Spleen (tissue), 11 donors: Measurements from ENCODE around the gene MYL5. TPM values are rescaled to one million over a fixed set of nuclear protein-coding genes. Genes with fewer than 3 reads are reported as not detected.

Experiments
- DNase-seq: peaks from one replicate; pipeline ENCODE4 v3.0.0-alpha.2; 2020
- H3K27ac ChIP-seq, 8 donors: fragments of 200-600 bp; sonication (generic) in 7 of 8; 1 replicate in 4 of 8; 2 replicates in 4 of 8; pipeline versions ENCODE4 v1.5.0 to v1.8.0; 2016 to 2021; ENCODE audit warnings: inconsistent platforms in 4 of 8, mild to moderate bottlenecking in 4 of 8, moderate library complexity in 1 of 8
- H3K27me3 ChIP-seq, 7 donors: fragments of 200-600 bp; sonication (generic) in 6 of 7; replicated peaks in 1 of 7; 1 replicate in 4 of 7; 2 replicates in 3 of 7; pipeline versions ENCODE4 v1.5.0 to v1.8.0; 2016 to 2021; ENCODE audit warnings: inconsistent platforms in 3 of 7, mild to moderate bottlenecking in 1 of 7
- H3K36me3 ChIP-seq, 6 donors: fragments of 200-600 bp; sonication (generic) in 5 of 6; 1 replicate in 4 of 6; 2 replicates in 2 of 6; pipeline versions ENCODE4 v1.5.0 to v1.8.0; 2016 to 2021; ENCODE audit warnings: inconsistent platforms in 2 of 6
- H3K4me1 ChIP-seq, 6 donors: fragments of 200-600 bp; sonication (generic) in 5 of 6; 1 replicate in 3 of 6; 2 replicates in 3 of 6; pipeline versions ENCODE4 v1.5.0 to v1.8.0; 2016 to 2021; ENCODE audit warnings: inconsistent platforms in 3 of 6
- H3K4me3 ChIP-seq, 8 donors: fragments of 200-600 bp; sonication (generic) in 7 of 8; 1 replicate in 4 of 8; 2 replicates in 4 of 8; pipeline versions ENCODE4 v1.5.0 to v1.8.0; 2016 to 2021; ENCODE audit warnings: inconsistent platforms in 4 of 8, mild to moderate bottlenecking in 4 of 8, moderate library complexity in 2 of 8
- H3K9me3 ChIP-seq, 8 donors: fragments of 200-600 bp; sonication (generic) in 7 of 8; 1 replicate in 4 of 8; 2 replicates in 4 of 8; pipeline versions ENCODE4 v1.5.0 to v1.8.0; 2016 to 2021; ENCODE audit warnings: inconsistent platforms in 4 of 8
- POLR2A ChIP-seq, 3 donors: fragments of 450-650 bp; IDR thresholded peaks; one replicate each; pipeline ENCODE4 v1.5.1; 2017; ENCODE audit warnings: antibody characterized with exemption in 3 of 3, mild to moderate bottlenecking in 1 of 3
- POLR2AphosphoS5 ChIP-seq, 3 donors: sonication (generic); formaldehyde crosslinking; IDR thresholded peaks; one replicate each; pipeline ENCODE4 v1.5.1; 2017; ENCODE audit warnings: antibody characterized with exemption in 3 of 3
- WGBS, 5 donors: extraction: QIAGEN DNeasy Blood & Tissue Kit in 3 of 5; methylation state at CpG; one replicate each; pipeline versions ENCODE4 v1.1.5 to v1.1.7; 2013 to 2018; 5-methylcytosine and 5-hydroxymethylcytosine counted together
- intact Hi-C: fragments of 100-400 bp; cut with DNase I; formaldehyde crosslinking; loops from one replicate; pipeline ENCODE4 v1.15.0; 2023; ENCODE audit warnings: low total_unique reads
- polyA plus RNA-seq, 3 donors: library from polyadenylated mRNA; stranded (reverse); fragments of 200-250 nt; gene quantifications; one replicate each; pipeline ENCODE4 v1.2.1, GENCODE V29; 2013
- total RNA-seq, 7 donors: library from RNA; depleted of rRNA in 3 of 7; stranded (reverse); fragments of >200 nt in 3 of 7; fragmentation: NEBNext Ultra II Directional in 4 of 7; extraction: Animal tissue kit (Norgen Biotek cat#: 25700) in 4 of 7; gene quantifications; one replicate each; pipeline versions ENCODE4 v1.1.0 to v1.2.1, GENCODE V29; 2016 to 2021
- TF ChIP-seq, protein P1 (sequence below), 11 experiments: fragments of 200-600 bp in 7 of 11; fragments of 450-650 bp in 4 of 11; sonication (generic) in 4 of 11; IDR thresholded peaks in 8 of 11; conservative IDR thresholded peaks in 3 of 11; 1 replicate in 7 of 11; 2 replicates in 4 of 11; pipeline versions ENCODE4 v1.4.0 to v1.8.0; 2016 to 2021; ENCODE audit warnings: antibody characterized with exemption in 11 of 11, inconsistent platforms in 4 of 11, mild to moderate bottlenecking in 1 of 11
- donor health status: healthy with polysubstance abuse.
- donor health status: DM: no; HTN: no; CAD: no; lungs with moderate emphysema.
- donor health status: DM: no; HTN: no; CAD: no.
- donor health status: Bipolar disorder and iron deficiency.
- donor health status: healthy.
- donor health status: DM: no; HTN: no; CAD: no.
- donor health status: DM: yes; HTN: yes; CAD: no.

MYL5 gene
- total and polyA plus RNA-seq, 10 donors, result 9.2 to 32.6 (median 19.2) TPM

DNA sequence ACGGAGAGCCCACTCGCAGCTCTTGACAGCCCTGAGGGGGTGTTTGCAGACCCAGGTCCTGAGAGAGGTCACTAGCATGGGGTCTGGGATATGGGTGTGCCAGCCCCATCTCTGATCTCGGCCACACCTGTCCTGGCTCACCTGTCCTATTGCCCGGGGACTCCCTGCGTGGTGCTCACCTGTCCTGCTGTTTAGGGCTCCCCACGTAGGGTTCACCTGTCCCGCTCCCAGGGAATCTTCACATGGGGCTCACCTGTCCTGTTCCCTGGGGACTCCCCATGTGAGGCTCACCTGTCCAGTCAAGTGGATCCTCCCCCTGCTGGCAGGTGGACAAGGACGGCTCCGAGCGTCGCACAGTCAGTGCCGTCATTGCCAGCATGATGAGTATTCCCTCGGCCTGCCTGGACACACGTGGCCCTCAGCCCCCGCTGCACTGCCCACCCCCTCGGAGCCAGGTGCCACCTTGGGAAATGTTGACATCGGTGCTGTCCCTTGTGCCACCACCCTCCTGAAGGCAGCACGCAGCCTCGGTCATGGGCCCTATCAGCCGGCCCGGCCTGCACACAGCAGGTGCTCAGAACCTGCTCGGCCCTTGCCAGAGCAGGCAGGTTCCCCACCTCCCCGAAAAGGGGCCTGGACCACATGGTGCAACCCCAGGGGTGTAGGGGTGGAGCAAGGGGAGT is 8.3 kb downstream of the MYL5 start:
- TF ChIP-seq POLR2AphosphoS5 (IDR thresholded peaks at IDR 0.05), result peak in 2 of 3 donors; percentile 6 to 11
- TF ChIP-seq, protein P1, sequence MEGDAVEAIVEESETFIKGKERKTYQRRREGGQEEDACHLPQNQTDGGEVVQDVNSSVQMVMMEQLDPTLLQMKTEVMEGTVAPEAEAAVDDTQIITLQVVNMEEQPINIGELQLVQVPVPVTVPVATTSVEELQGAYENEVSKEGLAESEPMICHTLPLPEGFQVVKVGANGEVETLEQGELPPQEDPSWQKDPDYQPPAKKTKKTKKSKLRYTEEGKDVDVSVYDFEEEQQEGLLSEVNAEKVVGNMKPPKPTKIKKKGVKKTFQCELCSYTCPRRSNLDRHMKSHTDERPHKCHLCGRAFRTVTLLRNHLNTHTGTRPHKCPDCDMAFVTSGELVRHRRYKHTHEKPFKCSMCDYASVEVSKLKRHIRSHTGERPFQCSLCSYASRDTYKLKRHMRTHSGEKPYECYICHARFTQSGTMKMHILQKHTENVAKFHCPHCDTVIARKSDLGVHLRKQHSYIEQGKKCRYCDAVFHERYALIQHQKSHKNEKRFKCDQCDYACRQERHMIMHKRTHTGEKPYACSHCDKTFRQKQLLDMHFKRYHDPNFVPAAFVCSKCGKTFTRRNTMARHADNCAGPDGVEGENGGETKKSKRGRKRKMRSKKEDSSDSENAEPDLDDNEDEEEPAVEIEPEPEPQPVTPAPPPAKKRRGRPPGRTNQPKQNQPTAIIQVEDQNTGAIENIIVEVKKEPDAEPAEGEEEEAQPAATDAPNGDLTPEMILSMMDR (IDR thresholded peaks at IDR 0.05 in 8 of 11, conservative IDR thresholded peaks at IDR 0.05 in 3 of 11), result no peak
- Histone ChIP-seq H3K9me3 (no peaks in the 10 kb centered on the region), H3K27me3 (no peaks in the 10 kb centered on the region), H3K36me3 (peaks cover 0 to 9% (median 0%) of the 10 kb centered on the region in 6 donors), H3K4me3 (no peak overlapping the region), H3K27ac (peak overlapping the region in 1 of 8 donors; percentile 18), H3K4me1 (peaks cover 6 to 64% (median 52%) of the 10 kb centered on the region in 6 donors)
- intact Hi-C loops, result no loop called here
- WGBS, 5 donors, result 85 to 96% (median 89%) methylated on average over 17 to 23 of the region's 23 CpGs
- DNase-seq, result peak; percentile 77

DNA sequence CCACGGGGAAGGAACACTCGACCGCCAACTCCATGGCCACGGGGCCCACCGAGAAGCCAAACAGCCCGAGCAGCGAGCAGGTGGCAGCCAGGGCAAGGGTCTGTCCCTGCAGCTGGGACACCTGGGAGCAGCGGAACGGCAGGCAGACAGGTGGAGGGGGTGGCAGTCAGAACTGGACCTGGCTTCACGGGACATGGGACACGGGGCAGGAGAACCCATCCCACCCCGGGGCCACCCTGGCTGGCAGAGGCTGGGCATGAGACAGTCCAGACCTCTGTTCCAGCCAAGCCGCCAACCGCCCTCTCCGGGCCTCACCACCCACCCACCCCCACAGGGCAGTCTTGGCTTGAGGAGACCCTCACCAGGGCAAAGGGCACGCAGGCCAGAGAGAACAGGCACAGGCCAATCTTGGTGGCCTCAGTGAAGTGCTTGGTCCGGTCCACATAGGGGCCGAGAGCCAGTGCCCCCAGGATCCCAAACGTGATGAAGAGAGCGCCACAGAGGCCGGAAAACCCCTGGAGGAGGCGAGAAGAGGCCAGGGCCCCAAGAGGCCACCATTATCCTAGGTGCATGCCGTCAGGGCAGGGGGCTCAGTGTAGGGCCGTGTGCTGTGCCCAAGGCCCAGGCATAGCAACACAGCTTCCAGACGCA is 9.0 kb downstream of the MYL5 start:
- peak; percentile 73 for DNase-seq
- WGBS, 5 donors, result 57 to 75% (median 72%) methylated on average over 17 to 25 of the region's 25 CpGs
- Histone ChIP-seq H3K36me3 (peaks cover 0 to 9% (median 0%) of the 10 kb centered on the region in 6 donors), H3K4me1 (peaks cover 6 to 72% (median 58%) of the 10 kb centered on the region in 6 donors), H3K27ac (peak overlapping the region in 3 of 8 donors; percentile 40 to 52 (median 43)), H3K4me3 (no peak overlapping the region), H3K9me3 (no peaks in the 10 kb centered on the region), H3K27me3 (peaks cover 0 to 5% (median 0%) of the 10 kb centered on the region in 7 donors)
- TF ChIP-seq POLR2A (IDR thresholded peaks at IDR 0.05), result no peak
- TF ChIP-seq, protein P1 (IDR thresholded peaks at IDR 0.05 in 8 of 11, conservative IDR thresholded peaks at IDR 0.05 in 3 of 11), result no peak
- TF ChIP-seq POLR2AphosphoS5 (IDR thresholded peaks at IDR 0.05), result peak in 1 of 3 donors; percentile 30
- intact Hi-C loops, result no loop called here

DNA sequence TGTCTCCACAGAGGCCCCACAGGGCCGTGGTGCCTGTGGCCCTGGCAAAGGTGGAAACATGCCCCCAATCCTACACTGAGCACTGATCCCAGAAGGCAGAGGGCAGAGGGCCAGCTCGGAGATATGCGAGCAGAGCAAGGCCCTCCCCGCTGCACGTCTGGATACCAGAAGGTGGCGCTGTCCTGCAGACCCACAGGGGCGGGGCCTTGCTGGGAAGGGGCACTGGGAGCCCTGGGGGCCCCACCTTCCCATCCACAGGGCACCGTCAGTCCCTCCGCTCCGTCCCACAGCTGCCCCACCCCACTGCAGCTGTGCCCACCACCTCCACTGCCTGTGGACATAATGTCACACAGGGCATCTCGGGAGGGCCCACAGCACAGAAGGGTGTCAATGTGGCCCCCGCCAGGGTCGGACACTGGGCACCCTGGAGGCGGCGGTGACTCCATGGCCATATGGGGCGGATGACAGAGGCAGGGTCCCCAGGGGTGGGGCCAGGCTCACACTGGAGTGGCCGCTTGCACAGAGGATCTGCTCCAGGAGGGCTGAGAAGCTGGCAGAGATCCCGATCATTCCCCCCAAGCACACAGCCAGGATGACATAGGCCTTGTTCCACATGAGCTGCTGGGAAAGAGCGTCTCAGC is 9.8 kb downstream of the MYL5 start:
- Histone ChIP-seq H3K4me3 (no peak overlapping the region), H3K27ac (peak overlapping the region in 3 of 8 donors; percentile 40 to 52 (median 43)), H3K36me3 (peaks cover 0 to 9% (median 0%) of the 10 kb centered on the region in 6 donors), H3K4me1 (peaks cover 6 to 79% (median 64%) of the 10 kb centered on the region in 6 donors), H3K9me3 (no peaks in the 10 kb centered on the region), H3K27me3 (peaks cover 0 to 12% (median 0%) of the 10 kb centered on the region in 7 donors)
- peak; percentile 86 for DNase-seq
- 49 to 78% (median 55%) methylated on average over 4 to 19 of the region's 19 CpGs for WGBS, 5 donors
- TF ChIP-seq, protein P1 (IDR thresholded peaks at IDR 0.05 in 8 of 11, conservative IDR thresholded peaks at IDR 0.05 in 3 of 11), result peak in 10 of 11 experiments; percentile 24 to 83 (median 64)
- TF ChIP-seq POLR2A (IDR thresholded peaks at IDR 0.05) (no peak), POLR2AphosphoS5 (IDR thresholded peaks at IDR 0.05) (peak in 2 of 3 donors; percentile 40 to 66)
- intact Hi-C loops, result no loop called here
